HepG2 (cell line): ENCODE data around the gene PFN1. TPM values are rescaled to one million over a fixed set of nuclear protein-coding genes. Genes with fewer than 3 reads are reported as not detected.
A peak's percentile ranks its signal among the peaks of the same experiment; 100 is the strongest.

Experiments
- FOXO1 ChIP-seq: sonication (generic); formaldehyde crosslinking; IDR thresholded peaks from 2 replicates; pipeline ENCODE4 v1.4.0; 2020; ENCODE audit warnings: missing genetic modification reagents
- GMEB1 ChIP-seq: sonication (generic); formaldehyde crosslinking; IDR thresholded peaks from 2 replicates; pipeline ENCODE4 v1.5.1; 2020; ENCODE audit warnings: missing genetic modification reagents, mild to moderate bottlenecking, borderline replicate concordance
- HIC2 ChIP-seq: sonication (generic); formaldehyde crosslinking; IDR thresholded peaks from 2 replicates; pipeline ENCODE4 v1.9.0; 2022; ENCODE audit warnings: low read depth, missing genetic modification reagents
- JARID2 ChIP-seq: sonication (generic); formaldehyde crosslinking; IDR thresholded peaks from 2 replicates; pipeline ENCODE4 v1.8.1; 2023; ENCODE audit warnings: missing genetic modification reagents, inconsistent platforms; ENCODE audit not compliant: insufficient replicate concordance
- SALL2 ChIP-seq: sonication (generic); formaldehyde crosslinking; IDR thresholded peaks from 2 replicates; pipeline ENCODE4 v1.8.1; 2023; ENCODE audit warnings: mild to moderate bottlenecking, missing genetic modification reagents, inconsistent platforms
- ZBTB37 ChIP-seq: sonication (generic); formaldehyde crosslinking; IDR thresholded peaks from 2 replicates; pipeline ENCODE4 v1.4.0; 2020; ENCODE audit warnings: mild to moderate bottlenecking, missing genetic modification reagents
- ZFP36L1 ChIP-seq: sonication (generic); formaldehyde crosslinking; IDR thresholded peaks from 2 replicates; pipeline ENCODE4 v1.8.0; 2022; ENCODE audit warnings: mild to moderate bottlenecking, missing genetic modification reagents, moderate library complexity
- ZNF142 ChIP-seq: sonication (generic); formaldehyde crosslinking; IDR thresholded peaks from 2 replicates; pipeline ENCODE4 v1.4.0; 2020; ENCODE audit warnings: missing genetic modification reagents
- ZNF281 ChIP-seq: sonication (generic); formaldehyde crosslinking; IDR thresholded peaks from 2 replicates; pipeline ENCODE4 v1.4.0; 2020; ENCODE audit warnings: missing genetic modification reagents, borderline replicate concordance
- ZNF383 ChIP-seq: sonication (generic); formaldehyde crosslinking; IDR thresholded peaks from 2 replicates; pipeline ENCODE4 v1.4.0; 2020; ENCODE audit warnings: missing genetic modification reagents, mild to moderate bottlenecking, borderline replicate concordance
- polyA plus RNA-seq, 8 experiments: library from polyadenylated mRNA; depleted of rRNA in 3 of 8; stranded (reverse) in 7 of 8; unstranded in 1 of 8; fragments of >200 nt; fragmentation: Illumina TruSeq in 4 of 8; extraction: Trizol in 4 of 8; gene quantifications; 2 replicates each; pipeline versions ENCODE4 v1.2.1 to v1.2.3, GENCODE V29; 2011 to 2016; ENCODE audit warnings: low read depth in 4 of 8, missing spikeins in 1 of 8, mixed read lengths in 1 of 8; ENCODE audit not compliant: insufficient read depth in 1 of 8
- total RNA-seq, 5 experiments: library from RNA; depleted of rRNA; stranded (reverse); fragments of >200 nt; fragmentation: Illumina TruSeq; extraction: Trizol; gene quantifications; 2 replicates each; pipeline ENCODE4 v1.2.3, GENCODE V29; 2016; ENCODE audit warnings: low read depth in 1 of 5

PFN1 gene
- total and polyA plus RNA-seq, 2 of the 13 experiments (the other 11 are each of a cell fraction or from before 2014, with no cell fraction given), result 494 to 613 TPM

- no peak for TF ChIP-seq ZBTB37 (CRISPR knock-in tag)
- no peak for TF ChIP-seq ZNF383 (CRISPR knock-in tag)
- peak; percentile 48; the same call in 1 of the 2 replicates for TF ChIP-seq HIC2 (CRISPR knock-in tag)
- peak; percentile 74 for TF ChIP-seq GMEB1
- TF ChIP-seq JARID2, result no peak
- no peak for TF ChIP-seq ZNF142 (CRISPR knock-in tag)
- peak; percentile 35; the same call in 1 of the 2 replicates for TF ChIP-seq FOXO1 (CRISPR knock-in tag)
- TF ChIP-seq ZNF281 (CRISPR knock-in tag), result peak; percentile 58; the same call in 1 of the 2 replicates
- TF ChIP-seq ZFP36L1 (CRISPR knock-in tag), result peak; percentile 70; the same call in 1 of the 2 replicates
- no peak for TF ChIP-seq SALL2
Observed at GRCh38 chr17:4967539-4968485, 19.5 kb upstream of the PFN1 start, which contains the start of gene SPAG7 (continued).
